SK-N-MC (cell line): ENCODE data around the gene CCDC9.

Experiments used
- EZH2 ChIP-seq: fragments of 200-600 bp; sonication (generic); IDR thresholded peaks from one replicate; pipeline ENCODE4 v1.6.1; 2017; ENCODE audit warnings: antibody characterized with exemption
- FOXP2 ChIP-seq: optimal IDR thresholded peaks from 2 replicates; pipeline ENCODE3; 2011; ENCODE audit warnings: mild to moderate bottlenecking, moderate library complexity; ENCODE audit not compliant: insufficient read depth; ENCODE audit errors: extremely low read length, control extremely low read depth
- POLR2AphosphoS5 ChIP-seq: IDR thresholded peaks from 2 replicates; pipeline ENCODE4 v1.6.1; 2012; ENCODE audit warnings: mild to moderate bottlenecking, low read depth, low read length, borderline replicate concordance

DNA sequence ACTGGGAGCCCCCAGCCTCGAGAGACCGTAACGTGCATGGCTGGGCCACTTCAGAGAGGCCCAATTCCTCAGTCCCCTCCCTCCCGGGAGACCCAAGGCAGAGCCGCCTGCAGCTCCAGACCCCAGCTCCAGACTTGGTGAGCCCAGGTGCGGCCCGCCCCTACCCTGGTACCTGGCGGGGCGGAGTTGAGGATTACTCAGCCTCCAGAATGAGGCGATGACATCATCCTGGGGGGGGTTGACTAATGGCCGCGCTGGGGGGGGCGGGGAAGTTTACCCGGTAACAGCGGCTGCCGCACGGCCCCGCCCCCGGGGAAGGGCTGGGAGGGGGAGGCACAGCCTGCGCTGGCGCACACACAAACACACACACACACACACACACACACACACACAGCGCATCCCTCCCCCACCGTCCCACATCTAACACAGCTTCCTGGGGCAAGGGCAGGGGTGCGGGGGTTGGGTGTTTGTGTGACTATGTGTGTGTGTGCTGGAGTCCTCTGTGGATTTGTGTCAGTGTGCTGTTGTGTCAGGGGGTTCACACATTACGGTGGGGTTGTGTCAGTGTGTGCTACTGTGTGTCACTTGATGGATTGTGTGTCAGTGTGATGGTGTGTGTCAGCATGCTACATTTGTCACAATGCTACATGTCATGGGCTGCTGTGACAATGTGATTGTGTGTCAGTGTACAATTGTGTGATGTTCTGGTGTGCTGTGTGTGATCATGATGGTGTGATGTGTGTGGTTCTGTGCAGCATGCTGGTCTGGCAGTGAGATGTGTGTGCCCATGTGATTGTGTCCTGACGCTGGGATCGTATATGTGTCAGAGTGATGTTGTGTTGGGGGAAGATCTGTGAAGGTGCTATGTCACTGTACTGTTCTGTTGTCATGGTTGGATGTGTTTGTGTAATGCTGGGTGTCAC lies 15.1 kb upstream of the CCDC9 start:
- TF ChIP-seq POLR2AphosphoS5, result no peak
- TF ChIP-seq EZH2, result no peak
- TF ChIP-seq FOXP2, result no peak
